Measurements from ENCODE around the gene C7orf33. TPM values are rescaled to one million over a fixed set of nuclear protein-coding genes. Genes with fewer than 3 reads are reported as not detected.
"Not testable (repeated sequence)": the region's sequence is repeated elsewhere in the genome, so short reads cannot be mapped to it uniquely, and the experiment has no call there.

C7orf33 gene, protein sequence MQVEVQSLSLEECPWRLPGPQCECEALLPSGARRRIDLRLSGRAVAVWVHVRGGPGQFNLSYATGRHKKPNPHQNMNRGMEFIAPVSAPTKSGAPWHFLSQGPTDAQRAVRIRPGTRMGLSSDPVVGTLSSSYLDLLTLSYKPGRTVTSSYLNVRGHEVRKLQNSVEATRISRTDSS
- total RNA-seq (ENCODE audit: insufficient read depth, low replicate concordance), result not detected

DNA sequence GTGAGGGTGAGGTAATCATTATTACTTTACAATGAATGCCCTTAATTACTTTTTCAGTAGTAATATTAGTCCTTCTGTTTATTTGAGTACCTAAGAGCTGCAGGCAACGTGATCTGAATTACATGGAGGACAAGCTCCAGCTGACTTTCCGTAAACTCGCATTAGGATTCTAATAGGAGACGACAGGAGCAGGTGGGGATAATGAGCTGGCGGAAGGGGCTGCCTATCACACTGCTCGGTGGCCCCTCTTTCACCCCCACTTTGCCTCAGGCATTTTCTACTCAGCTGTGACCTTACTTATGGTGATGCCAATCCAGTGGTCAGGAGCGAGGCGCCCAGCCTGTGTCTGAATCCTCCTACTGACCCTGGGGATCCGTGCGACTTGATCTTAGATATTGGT is at the start of gene C7orf33:
Gene C7orf33 (plus strand): TSS at position 296 of the 400 bp plus-strand sequence. CDS start 160 bp downstream, outside the sequence.
- no peak for DNase-seq (ENCODE audit: low spot score)

DNA sequence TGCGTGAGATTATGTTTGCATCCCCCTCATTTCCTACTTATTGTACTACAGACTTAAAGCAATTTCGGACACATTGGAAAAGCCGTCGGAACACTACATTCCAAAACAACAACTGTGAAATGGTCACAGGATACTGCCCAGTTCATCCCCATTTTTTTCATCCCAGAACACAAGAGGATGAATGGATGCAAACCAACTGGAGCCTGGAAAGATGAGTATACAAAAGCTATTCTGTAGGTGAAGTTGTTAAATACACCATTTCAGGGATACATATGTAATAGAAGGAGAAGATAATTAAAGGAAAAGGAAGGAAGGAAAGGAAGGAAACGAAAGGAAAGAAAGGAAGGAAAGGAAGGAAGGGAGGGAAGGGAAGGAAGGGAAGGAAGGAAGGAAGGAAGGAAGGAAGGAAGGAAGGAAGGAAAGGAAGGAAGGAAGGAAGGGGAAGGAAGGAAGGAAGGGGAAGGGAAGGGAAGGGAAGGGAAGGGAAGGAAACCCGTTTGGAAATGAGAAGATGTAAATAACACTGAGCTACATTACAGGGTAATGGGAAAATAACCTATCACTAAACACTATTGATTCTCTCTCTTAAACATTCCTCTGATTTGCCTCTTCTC is 48.6 kb upstream of the C7orf33 start:
- no peak for DNase-seq (ENCODE audit: low spot score)

DNA sequence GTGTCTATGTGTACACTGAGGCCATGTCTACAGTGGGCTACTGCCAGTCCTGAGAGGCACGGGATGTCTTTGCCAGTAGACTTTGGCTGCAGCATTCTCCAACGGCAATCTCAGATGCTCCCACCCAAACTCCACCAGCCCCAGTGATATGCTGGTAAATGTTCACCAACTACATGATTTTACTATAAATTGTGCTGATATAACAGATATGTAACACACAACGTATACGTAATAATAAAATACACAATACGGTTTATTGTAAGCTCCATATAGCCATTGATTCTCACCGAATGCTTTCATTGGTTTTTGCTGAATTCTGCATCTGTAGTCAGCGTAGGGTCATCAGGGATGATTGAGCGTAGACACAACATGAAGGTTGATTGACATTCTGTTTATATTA is 47.3 kb upstream of the C7orf33 start:
- no peak for DNase-seq (ENCODE audit: low spot score)

DNA sequence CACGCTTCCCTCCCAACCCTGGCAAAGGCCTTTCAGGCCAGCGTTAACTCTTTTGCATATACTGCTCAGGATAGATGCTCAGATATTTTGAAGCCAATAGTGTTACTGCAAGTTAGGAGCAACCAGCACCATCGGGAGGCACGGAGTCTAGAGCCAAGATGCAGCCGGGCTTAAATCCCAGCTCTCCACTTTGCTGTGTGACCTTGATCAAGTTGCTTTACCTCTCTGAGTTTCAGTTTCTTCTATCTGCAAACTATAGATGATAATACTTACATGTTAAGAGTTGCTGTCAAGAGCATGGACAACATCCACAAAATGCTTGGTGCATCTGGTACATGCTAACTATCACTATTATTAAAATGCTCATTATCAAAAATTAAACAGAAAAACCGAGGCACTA is 45.4 kb upstream of the C7orf33 start:
- DNase-seq (ENCODE audit: low spot score), result no peak

DNA sequence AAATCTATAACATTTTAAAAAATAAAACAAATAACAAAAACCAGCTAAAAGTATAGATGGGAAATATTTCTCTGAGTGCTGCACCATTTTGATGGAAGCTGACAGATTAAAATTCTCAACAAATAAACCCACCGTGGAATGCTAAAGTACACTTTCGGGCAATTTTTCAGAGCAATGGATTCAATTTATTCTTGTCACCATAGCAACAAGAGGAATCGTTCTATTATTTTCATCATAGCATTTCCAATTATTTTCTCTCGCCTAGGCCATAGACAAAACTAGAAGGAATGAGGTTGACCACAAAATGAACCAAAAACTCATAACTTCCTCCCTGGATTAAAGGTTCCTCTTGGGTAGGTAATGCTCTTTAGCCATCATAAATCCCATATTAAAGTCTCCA is 44.6 kb upstream of the C7orf33 start:
- no peak for DNase-seq (ENCODE audit: low spot score)

DNA sequence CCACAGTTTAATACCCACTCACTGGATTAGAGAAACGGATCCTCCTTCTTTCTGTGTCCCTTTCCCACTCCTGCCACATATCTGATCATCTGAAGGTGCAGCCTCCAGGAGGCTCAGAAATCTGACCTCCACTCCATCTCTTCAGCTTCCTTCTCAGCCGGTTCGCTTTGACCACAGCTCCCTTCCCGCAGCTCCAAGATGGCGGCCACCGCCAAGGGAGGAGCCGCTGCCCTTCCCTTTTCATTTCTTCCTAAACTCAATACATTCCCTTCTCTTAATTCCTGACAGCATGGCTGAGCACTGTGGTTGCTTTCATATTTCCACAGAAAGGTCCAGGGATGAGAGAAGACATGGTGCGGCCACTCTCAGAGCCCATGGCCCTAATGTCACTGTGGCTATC is 43.7 kb upstream of the C7orf33 start:
- no peak for DNase-seq (ENCODE audit: low spot score)

DNA sequence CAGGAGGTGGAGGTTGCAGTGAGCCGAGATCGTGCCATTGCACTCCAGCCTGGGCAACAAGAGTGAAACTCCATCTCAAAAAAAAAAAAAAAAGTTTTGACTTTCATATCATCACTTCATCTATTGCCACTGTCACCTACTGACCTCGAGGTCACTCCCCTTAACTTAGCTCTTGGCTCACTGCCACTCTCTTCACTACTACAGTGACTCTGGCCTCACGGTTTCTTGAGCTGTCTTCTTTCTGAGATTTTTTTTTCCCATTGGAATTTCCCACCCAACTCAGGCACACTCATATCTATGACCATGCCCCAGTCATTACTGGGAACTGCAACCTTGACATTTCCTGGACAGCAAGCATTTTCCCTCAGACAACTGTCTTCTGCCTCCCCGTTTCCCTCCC is 42.6 kb upstream of the C7orf33 start:
- no peak for DNase-seq (ENCODE audit: low spot score)

DNA sequence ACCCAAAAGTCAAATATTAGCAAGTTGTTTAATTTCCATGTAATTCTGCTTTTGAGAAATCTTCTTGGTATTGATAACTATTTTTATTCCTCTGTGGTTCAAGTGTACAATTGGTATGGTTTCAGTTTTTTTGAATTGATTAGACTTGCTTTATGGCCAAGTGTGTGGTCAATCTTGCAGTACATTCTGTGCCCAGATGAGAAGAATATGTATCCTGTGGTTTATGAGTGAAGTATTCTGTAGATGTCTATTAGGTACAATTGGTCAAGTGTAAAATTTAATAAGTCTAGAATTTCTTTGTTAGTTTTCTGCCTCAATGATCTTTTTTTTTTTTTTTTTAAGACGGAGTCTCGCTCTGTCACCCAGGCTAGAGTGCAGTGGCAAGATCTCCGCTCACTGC is 36.6 kb upstream of the C7orf33 start:
- DNase-seq (ENCODE audit: low spot score), result no peak

DNA sequence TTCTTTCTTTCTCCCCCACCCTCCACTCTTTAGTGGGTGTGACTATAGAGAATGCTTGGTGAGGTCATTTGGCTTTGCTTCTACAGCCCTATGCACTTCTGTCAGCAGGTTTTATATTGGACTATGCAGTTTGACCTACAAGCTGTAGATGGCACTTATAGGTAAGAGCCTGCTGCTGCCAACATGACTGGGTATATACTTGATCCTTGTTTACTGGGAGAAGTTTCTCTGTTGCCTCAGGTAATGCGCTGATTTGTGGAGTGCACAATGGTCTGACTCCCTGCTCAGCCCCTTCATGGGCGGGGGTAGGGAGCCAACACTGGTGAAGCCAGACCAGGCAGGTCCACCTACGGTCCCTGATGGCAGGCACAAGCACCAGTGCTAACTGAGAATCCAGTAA is 33.7 kb upstream of the C7orf33 start:
- DNase-seq (ENCODE audit: low spot score), result no peak

DNA sequence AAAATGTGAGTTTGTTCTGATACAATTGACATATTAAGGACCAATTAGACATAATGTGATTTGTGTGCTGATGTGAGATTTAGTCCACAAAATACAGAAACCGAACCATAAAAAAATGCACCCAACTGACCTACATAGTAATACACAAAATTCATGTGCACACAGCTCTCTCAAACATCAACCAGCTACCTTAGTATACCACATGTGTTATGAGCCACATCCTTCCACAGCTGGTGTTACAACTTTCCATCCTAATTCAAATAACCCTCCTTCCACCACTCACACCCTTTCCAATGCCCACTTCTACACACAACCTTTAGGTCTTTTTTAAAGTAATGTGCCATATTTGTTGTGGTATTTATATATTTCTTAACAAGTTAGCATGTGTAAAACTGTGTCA is 31.7 kb upstream of the C7orf33 start:
- DNase-seq (ENCODE audit: low spot score), result no peak

DNA sequence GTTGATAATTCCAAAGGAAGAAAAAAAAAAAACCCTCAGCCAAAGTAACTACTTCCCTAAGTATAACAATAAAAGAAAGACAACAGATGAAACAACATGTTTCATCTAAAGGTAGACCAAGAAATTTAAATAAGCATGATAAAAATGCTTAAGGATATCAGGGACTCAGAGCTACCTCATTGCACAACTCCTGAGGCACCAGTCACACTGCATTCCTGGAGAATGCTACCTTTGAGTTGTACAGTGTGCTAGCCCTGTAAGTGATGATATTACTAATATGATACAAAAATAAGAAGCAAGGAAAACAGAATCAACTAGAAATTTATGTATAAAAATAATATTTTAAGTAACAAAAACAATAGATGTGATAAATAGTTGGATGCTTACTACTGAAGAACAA is 29.5 kb upstream of the C7orf33 start:
- peak; percentile 27 for DNase-seq (ENCODE audit: low spot score)

DNA sequence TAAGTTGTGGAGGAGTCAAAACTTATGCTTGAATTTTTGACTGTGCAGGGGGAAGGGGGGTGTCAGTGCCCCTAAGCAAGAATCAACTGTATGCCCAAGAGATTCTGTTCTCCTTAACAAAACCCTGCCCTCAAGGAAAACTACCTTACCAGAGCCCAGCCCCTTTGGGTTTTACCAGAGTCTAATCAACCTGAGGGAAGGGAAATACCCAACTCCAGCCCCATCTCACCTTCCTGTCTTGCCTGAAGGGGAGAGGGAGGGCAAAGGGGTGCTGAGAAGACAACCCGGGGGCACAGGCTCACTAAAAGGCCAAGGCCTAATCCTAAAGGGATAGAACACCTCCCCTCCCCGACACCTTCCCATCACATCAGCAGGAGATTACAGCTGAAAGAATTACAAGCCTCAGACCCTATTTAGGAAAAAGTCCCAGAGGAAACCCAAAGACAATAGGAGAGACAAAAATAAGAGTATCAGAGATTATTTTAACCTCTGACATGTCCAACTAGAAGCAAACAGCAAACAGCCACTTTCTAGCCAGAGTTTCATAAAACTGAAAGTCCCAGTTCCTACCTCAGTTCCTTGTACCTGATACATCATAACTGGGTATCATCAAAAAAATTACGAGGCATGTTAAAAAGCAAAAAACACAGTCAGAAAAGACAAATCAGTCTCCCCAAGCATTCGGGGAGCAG is 26.8 kb upstream of the C7orf33 start:
- no peak for DNase-seq (ENCODE audit: low spot score)

DNA sequence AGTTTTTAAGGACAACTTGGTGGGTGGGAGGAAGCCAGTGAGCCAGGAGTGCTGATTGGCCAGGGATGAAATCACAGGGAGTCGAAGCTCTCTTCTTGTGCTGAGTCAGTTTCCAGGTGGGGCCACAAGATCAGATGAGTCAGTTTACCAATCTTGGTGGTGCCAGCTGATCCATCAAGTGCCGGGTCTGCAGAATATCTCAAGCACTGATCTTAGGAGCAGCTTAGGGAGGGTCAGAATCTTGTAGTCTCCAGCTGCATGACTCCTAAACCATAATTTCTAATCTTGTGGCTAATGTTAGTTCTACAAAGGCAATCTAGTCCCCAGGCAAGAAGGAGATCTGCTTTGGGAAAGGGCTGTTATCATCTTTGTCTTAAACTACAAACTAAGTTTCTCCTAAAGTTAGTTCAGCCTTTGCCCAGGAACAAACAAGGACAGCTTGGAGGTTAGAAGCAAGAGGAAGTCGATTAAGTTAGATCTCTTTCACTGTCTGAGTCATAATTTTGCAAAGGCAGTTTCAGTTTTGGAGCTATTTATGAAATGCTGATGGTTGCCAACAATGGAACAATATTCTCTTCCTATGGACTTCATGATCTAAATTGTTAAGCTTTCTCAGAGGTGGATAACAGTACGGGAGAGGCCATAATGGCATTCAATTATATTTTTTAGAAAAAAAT is 26.2 kb upstream of the C7orf33 start:
- DNase-seq (ENCODE audit: low spot score), result peak; percentile 52

DNA sequence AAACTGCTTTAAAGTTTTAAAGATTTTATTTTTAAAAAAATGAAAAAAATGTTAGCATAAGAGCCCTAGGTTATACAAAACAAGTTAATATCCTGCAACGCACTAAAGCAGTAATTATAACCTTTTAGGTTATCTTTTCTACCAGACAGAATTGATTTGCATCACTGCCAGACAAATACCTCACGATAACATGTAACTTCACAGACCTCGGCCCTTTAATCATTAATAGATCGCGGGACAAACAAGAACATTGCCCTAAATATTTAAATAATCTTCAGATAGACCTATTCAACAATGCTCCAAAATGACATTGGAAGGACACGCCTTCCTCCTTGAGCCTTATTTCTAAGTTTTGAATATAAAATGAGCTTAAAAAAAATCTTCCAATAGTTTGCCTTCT is 23.8 kb upstream of the C7orf33 start:
- no peak for DNase-seq (ENCODE audit: low spot score)

DNA sequence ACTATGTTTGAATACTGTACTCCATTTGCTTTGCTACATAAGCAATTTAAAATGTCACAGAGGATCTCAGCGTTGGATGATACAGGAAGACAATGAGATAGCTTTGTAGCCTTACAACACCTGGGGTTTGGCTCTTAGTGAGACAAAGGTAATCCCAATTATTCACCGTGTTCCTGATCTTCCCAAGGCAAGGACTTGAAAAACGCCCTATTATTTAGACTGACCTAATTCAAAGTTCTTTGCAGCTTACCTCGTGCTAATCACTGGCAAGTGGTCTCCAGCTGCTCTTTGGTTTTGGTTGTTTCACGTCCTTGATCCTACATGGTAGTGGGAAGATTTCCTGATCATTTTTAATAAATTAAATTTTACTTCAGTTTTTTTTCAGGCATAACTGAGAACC is 23.0 kb upstream of the C7orf33 start:
- no peak for DNase-seq (ENCODE audit: low spot score)

DNA sequence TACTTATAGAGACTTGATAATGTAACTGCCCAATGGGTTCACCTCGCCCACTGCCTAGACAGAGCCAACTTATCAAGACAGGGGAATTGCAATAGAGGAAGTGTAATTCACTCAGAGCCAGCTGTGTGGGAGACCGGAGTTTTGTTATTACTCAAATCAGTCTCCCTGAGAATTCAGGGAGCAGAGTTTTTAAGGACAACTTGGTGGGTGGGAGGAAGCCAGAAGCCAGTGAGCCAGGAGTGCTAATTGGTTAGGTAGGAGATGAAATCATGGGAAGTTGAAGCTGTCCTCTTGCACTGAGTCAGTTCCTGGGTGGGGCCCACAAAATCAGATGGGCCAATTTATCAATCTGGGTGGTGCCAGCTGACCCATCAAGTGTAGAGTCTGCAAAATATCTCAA is 20.1 kb upstream of the C7orf33 start:
- DNase-seq (ENCODE audit: low spot score), result no peak

DNA sequence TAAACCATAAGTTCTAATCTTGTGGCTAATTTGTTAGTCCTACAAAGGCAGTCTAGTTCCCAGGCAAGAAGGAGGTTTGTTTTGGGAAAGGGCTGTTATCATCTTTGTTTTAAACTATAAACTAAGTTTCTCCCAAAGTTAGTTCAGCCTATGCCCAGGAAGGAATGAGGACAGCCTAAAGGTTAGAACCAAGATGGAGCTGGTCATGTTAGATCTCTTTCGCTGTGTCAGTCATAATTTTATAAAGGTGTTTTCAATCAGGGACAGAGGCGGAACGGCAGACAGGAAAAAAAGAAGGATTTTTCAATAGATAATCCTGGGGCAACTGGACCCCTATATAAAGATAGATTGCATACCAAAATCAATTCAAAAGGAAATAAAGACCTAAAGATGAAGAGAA is 19.6 kb upstream of the C7orf33 start:
- not testable (repeated sequence) for DNase-seq (ENCODE audit: low spot score)

DNA sequence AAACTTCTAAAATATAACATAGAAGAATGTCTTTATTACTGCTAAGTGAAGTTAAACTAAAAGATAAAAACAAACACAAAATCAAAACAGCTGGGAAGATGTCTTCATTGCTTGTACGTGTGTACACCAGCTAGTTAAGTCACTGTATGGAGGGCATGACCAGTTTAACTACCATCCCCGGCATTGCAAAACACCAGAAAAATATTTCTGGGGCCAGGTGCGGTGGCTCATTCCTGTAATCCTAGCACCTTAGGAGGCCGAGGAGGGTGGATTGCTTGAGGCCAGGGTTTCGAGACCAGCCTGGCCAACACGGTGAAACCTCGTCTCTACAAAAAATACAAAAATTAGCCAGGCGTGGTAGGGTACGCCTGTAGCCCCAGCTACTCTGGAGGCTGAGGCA is 19.2 kb upstream of the C7orf33 start:
- DNase-seq (ENCODE audit: low spot score), result no peak

DNA sequence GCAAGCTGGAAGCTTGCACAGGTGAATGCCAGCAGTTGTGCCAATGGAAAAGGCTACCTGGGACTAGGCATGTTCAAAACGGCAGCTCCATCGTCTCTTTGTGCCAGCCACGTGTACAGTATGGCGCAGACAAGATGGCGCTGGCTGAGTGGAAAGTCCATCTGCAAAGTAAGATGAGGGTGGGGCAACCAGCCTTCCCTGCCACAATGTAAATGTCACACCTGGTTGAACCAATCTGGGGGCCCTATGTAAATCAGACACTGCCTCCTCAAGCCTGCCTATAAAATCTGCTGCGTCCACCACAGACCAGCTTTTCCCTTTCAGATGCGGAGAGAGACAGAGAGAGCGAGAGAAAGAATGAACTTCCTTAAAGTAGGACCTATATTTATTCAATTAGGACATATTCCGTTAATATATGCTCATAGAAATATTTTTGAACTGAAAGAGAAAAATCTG is 18.5 kb upstream of the C7orf33 start:
- DNase-seq (ENCODE audit: low spot score), result no peak

DNA sequence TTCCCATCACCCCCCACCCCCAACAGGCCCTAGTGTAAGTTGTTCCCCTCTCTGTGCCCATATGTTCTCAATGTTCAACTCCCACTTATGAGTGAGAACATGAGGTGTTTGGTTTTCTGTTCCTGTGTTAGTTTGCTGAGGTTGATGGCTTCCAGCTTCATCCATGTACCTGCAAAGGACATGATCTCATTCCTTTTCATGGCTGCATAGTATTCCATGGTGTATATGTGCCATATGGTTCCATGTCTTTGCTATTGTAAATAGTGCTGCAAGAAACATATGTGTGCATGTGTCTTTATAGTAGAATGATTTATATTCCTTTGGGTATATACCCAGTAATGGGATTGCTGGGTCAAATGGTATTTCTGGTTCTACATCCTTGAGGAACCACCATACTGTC is 17.0 kb upstream of the C7orf33 start:
- not testable (repeated sequence) for DNase-seq (ENCODE audit: low spot score)

DNA sequence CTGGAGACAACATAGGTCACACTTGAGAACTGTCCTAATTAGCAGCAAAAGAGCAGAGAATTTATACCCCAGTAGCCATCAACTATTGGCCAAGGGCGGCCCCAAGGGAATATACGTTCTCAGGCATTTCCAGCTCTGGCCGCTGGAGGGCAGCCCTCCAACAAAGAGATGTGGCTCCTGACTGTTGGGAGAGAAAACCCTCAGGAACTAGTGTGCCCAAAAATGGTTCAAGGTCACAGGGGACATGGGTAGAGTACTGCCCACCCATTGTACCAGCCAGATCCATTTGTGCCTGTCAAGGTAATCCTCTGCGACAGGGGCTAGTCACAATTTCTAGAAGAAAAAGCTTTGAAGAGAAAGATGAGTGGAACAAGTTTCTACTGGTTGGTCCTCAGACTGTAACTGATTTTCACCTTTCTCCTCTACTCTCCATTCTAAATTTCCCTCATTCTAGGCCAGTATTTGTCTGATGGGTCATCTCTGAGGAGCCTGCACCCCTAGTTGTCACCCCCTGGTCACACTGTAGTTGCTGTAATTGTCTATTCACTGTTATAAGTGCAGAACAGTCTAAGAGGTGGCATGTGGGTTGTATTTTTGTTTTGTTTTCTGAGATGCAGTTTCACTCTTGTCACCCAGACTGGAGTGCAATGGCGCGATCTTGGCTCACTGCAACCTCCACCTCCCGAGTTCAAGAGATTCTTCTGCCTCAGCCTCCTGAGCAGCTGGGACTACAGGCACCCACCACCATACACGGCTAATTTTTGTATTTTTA is 14.7 kb upstream of the C7orf33 start:
- DNase-seq (ENCODE audit: low spot score), result peak; percentile 63

DNA sequence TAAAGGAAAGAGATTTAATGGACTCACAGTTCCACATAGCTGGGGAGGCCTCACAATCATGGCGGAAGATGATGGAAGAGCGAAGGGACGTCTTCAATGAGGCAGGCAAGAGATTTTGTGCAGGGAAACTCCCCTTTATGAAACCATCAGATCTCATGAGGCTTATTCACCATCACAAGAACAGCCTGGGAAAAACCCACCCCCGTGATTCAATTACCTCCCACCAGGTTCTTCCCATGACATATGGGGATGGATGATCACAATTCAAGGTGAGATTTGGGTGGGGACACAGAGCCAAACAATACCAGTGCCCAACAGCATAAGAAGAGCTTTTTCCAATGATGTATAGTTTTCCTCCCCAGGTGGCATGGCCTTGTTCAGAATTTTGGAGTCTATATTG is 11.2 kb upstream of the C7orf33 start:
- no peak for DNase-seq (ENCODE audit: low spot score)

Measured in umbilical cord (tissue), 2 donors.